Stimulated activated CD4-positive, alpha-beta T cell treated with anti-CD3 and anti-CD28 coated beads, Interleukin-1b, Interleukin-23, amount 100 ng/mL, for 4 hours (primary cell): Measurements from ENCODE around the gene CDYL.
"Not testable (repeated sequence)": the region's sequence is repeated elsewhere in the genome, so short reads cannot be mapped to it uniquely, and the experiment has no call there.

Experiments
- DNase-seq, 2 donors: peaks; one replicate each; pipeline ENCODE4 v3.0.0-alpha.2; 2020; ENCODE audit warnings: low read depth in 2 of 2

The CDYL gene

DNA sequence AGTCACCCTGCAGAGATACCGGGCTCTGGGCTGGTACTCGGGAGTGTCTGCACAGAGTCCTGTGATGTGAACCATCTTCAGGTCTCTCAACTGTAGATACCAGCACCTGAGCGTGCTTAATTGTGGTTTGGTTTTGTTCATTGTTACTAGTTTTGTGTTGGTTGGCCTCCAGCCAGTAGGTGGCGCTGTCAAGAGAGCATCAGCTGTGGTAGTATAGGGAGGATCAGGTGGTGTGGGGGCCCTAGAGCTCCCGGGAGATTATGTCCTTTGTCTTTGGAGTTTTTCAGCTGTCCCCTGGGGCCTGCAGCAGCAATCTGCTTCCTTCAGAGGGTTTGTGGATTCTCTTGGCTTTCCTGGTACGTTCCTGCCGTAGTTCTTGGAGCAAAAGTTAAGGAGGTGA lies 67.9 kb downstream of the CDYL start:
- DNase-seq = no peak

DNA sequence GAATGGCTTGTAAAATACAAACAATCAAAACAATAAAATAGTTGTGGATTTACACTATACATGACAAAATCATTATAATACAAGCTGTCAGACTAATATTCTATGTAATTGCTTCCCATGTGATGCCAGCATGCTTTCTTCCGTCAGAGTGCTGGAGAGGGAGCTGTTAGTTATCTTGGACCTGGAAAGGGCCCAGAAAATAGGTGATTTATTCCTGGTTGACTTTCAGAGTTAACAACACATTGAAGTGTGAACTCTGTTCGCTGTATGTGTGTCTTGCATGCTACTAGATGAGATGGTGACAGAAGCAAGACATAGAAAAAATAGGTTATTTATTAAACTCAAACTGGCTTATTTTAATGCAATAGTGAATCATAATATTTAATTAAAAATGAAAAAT lies 70.2 kb downstream of the CDYL start:
- no peak for DNase-seq

DNA sequence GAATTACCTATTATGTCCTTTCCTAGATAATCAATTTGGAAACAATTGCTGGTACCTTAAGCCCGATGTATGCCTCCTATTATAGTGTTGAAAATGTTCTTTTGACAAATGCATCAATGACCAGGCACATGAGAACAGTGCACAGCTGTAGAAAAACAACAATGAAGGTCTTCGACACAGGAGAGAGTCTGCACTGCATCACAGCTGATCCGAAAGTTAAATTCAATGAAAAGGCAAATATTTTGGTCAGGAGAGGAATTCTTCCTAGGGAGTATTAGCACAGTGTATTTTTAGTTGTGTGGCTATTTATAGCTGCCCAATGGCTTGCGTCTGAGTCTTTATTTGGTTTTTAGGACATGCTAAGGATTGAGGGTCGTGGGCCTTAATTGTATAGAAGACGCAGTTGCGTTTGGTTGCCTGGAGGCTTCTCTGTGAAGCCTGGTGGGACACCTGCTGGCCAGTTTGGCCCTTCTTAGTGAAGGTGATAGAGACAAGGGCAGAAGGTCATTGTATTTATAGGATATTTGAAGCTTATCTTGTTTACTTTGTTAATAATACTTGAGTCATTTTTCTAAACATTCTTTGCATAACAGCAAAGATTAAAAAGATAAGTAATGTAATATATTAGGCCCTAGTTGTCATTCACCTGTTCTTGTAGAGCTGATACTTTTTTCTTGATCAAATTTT lies 72.3 kb downstream of the CDYL start:
- no peak for DNase-seq

DNA sequence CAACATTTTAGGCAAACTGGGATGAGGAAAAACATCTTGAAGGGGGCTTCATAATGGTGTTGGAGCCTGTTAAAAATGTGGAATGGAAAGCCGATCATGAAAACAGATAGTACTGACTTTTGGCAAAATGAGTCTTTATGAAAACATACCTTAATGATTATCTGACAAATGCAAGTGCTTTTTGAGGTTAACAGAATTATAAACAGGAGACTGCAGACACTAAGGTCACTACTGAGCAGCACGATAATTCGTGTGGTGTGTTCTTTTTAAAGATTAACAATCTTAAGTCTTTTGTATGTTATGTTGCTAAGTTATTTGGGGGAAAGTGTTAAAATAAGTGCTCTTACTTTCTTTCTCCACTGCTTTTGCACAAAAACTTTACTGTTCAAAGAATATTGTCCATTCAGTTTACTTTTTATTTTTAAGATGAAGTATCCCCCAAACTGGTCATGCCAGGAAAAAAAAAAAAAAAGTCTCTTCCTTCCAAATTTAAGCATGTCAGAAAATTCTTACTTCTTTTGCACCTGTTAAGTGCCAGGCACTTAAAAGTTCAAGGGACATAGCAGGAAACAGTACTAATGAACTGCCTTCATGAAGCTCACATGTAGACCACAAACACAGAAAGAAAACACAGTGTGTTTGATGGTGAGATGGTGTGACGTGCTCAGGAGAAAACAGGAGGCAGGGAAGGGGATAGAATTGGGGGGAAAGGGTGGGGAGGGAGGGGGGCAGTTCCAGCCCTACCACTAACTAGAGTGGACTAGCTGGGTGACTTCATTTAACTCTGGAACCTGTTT lies 73.2 kb downstream of the CDYL start:
- DNase-seq = no peak

DNA sequence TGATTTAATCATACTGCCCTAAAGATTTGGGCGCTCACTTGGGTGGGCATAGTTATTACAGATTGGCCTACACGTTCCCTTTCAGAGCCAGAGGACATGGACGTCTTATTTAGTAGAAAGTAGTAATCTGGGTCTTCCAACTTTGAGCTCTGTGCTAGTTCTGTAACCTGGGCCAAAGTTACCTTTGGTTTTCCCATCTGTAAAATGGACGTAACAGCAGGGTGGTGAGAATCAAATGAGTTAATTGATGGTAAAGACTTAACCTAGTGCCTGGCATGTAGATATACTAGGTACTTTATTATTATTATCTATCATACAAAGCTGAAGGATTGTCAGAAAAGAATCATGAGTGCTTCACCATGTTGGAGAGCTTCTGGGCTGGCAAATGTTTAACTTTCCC lies 74.8 kb downstream of the CDYL start:
- DNase-seq = no peak

DNA sequence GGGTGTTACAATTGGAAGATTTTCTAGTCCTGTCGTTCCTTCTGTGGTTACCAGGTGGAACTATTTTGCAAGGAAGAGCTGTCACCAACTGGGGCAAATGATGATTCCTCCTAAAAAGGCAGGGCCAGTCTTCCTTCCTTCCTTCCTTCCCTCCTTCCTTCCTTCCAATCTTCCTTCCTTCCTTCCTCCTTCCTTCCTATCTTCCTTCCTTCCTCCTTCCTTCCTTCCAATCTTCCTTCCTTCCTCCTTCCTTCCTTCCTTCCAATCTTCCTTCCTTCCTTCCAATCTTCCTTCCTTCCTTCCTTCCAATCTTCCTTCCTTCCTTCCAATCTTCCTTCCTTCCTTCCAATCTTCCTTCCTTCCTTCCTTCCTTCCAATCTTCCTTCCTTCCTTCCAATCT lies 76.0 kb downstream of the CDYL start:
- DNase-seq = not testable (repeated sequence)

DNA sequence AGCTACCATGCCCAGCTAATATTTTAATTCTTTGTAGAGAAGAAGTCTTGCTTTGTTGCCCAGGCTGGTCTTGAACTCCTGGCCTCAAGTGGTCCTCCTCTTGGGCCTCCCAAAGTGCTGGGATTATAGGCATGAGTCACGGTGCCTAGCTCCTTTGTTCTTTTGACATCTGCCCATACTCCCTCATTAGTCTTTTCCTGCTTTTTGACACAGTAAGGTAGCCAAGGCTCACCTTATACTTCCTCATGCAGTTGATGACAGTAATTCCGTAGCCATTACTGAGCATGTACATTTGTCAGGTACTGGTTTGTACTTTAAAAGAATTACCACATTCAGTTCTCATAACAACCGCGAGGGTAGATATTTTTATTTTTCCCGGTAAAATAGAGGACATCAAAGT lies 76.7 kb downstream of the CDYL start:
- no peak for DNase-seq

DNA sequence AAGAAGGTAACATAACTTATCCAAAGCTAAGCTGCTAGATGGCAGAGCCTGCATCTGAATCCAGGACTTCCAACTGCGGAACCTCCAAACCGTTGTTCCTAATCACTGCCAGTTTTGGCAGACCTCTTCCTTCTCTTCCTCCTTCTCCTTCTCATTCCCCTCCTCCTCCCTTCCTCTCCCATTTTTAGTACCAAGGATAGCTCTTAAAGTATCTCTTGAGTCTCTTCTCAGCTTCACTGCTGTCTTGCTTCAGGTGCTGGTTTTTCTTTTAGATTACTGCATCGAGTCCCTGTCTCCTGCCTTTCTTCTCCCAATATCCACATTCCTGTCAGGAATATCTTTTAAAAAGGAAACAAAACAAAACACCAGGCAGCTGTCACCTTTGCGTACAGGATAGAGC lies 77.1 kb downstream of the CDYL start:
- DNase-seq = no peak

DNA sequence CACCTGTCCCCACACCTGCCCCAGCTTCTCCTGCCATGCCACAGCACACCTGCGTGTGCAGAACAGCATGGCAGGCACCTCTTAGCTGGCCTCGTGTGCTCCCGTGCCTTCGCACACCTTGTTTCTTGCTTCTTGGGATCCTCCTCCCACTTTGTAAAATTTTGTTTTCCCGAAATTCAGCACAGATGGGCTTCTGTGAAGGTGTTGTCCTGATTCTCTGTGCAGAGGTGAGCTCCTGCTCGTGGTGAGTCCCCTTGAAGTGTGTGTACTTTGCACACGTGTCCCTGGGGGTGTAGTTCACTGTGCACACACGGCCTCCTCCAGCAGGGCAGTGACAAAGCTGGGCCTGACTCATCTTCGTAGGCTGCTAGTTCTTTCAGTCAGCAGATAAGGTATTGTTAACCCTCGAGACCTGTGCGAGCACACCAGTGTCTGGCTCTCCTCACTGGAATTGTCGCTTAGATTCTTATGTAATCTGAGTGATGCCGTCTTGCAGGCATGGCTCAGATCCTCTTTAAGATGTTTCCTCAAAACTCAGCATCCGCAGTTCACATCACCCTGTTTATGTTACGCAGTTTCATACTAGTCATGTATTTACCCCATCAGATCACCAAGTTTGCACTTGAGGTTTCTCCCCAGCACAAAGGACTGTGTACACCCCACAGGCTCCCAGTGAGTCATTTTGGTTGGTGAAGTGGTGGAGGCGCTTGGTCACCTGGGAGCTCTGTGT lies 77.7 kb downstream of the CDYL start:
- no peak for DNase-seq

DNA sequence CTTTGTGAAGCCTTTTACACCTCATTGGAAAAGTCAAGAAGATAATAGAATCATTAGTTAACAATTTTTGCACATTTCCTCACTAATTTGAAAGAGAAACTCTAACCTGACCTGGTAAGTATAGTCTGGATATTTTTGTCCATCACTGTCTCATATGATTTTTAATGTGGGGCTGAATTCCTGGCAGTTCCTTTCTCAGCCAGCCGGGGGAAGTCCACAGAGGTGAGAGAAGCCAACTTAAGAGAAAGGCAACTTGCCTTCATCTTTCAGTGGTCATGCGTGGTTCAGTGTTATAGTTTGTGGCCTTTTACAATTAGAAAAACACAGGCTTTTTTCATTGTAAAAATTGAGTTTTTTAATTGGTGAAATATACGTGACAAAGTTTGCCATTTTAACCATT lies 80.6 kb downstream of the CDYL start:
- DNase-seq = no peak

DNA sequence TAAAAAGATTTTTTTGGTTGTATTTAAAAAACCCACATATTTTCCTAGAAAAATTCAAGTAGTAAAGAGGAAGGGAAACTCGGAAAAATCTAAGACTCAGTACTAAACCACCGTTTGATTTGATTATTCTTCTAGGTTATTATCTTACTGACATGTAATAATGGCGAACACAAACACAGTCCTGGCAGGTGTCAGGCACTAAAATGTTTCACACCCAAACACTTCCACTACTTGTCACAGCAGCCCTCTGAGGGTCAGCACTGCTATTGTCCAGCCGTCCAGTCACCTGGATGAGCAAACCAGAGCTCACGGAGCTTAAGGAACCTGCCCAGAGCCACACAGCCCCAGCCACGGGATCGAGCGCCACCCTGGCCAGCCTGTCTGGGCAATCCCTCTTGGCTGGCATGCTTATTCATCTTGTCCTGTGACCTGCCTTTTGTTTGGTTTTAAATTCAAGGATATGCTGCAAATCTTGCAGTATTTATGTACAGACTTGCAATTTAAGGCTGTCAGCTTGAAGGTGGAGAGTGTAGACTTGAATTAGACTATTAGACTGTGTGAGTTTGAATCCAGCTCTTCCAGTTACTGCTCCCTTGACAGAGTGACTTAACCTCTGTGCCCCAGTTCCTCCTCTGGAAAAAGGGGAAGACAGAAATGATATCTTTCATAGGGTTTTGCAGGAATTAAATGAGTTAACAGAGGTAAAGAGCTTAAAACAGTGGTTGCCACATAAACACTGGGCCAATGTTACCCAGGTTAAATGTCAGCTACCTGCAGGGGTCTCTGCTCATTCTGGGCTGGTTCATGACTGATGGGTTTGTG lies 82.2 kb downstream of the CDYL start:
- DNase-seq = no peak

DNA sequence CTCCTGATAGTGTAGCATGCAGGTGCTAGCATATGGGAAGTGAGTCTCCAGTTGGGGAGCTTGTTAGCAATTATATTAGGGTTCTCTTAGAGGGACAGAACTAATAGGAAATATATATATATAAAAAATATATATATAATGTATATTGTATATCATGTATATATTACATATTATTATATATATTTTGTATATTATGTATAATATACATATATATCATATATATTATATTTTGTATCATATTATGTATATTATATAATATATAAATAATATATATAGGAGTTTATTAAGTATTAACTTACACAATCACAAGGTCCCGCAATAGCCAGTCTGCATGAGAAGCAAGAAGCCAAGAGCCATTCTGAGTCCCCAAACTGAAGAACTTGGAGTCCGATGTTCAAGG lies 84.2 kb downstream of the CDYL start:
- DNase-seq = no peak

DNA sequence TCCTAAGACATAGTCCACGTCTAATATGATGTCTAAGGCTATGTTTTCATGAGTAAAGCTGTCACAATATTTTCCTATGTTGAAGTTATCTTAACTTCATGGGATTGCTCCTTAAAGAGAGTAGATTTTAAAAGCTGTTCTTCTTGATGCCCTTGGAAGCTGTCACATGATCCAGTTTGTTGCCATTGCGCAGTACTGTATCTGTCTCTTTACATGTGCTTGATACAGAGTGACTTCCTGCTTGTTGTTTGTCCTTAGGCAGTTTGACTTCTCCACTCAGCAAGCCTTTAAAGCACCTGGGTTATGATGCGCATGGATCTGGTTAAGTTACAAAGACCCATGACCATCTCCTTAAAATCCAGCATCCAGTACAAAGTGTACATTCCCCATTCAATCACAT lies 85.4 kb downstream of the CDYL start:
- DNase-seq = no peak

DNA sequence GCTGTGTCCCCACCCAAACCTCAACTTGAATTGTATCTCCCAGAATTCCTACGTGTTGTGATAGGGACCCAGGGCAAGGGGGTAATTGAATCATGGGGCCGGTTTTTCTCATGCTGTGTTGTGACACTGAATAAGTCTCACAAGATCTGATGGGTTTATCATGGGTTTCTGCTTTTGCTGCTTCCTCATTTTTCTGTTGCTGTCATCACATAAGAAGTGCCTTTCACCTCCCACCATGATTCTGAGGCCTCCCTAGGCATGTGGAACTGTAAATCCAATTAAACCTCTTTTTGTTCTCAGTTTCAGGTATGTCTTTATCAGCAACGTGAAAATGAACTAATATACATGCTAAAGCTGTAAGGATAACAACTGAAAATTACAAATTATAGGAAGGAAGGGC lies 88.3 kb downstream of the CDYL start:
- DNase-seq = no peak

DNA sequence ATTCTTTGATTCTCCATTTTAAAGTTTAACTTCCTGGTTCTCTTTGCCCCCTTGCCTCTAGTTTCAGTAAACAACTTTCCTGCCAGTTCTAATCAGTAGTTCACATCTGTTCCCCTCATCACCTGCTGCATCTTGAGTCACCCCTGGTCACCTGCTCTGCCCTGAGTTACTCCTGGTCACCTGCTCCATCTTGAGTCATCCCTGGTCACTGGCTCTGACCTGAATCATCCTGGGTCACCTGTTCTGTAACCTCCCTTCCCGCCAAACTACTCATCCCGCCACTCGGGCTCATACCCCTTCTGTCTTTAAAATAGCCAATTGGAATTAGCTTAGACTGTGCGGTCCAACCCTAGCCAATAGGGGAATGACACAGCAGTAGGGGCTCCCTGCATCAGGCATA lies 88.8 kb downstream of the CDYL start:
- DNase-seq = not testable (repeated sequence)

DNA sequence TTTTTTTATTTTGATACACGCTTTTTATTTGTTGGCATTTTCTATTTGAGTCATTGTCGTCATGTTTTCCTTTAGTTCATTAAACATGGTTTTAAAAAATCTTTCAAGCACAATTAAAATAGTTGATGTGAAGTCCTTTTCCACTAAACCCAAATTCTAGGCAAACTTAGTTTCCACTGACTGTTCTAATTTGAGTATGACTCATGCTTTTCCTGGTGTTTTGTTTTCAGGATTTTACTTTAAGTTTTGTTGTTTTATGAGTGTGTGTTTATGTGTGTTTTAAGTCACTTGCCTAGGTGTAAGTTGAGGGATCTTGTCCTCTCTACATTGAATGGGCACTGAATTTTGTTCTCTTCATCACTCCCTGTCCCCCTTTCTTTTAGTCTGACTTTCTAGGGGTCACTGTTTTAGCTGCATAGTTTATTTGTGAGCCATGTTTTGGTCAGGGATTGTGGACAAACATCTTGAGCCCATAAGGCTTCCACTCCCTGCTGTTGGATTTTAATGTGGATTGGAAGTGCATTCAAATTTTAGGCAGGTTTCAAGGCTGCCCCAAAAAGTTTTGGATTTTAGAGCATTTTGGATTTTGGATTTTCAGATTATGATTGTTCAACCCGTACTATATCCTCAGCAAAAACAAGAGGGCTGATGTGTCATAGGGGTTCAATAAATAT lies 94.8 kb downstream of the CDYL start:
- no peak for DNase-seq

DNA sequence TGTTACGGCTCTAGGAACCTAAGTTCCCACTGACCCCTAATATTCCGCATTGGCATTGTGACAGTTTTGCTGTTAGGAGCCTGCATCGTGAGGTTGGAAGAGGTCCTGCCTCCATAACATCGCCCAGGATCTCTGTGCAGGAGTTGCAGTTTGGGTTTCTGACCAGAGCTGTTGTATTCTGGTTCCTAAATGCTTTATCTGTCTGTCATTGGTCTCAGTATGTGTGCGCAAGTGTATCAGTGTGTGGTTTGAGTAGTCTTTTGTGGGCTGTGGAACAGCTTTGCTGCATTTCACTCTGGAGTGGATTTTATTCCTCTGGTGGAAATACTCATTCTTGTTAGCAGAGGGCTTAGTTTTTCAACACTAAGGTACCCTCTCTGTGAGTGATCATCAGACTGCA lies 95.6 kb downstream of the CDYL start:
- DNase-seq = no peak

DNA sequence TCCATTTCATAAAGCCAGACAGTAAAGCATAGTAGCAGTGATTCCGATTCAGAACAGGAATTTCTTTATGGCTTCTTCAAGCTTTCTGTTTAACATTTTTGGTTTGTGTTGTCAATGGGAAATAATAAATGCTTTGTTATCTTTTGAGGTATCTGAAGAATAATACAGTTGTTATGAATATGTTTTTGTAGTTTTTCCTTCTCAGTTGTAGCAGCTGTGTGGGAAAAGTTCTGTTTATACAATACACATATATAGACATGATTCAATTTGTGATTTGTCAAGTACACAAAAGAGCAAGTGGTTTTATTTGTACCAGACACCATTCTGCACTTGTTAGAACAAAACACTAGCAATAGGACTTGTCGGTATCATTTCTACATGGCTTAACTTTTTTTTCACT lies 96.6 kb downstream of the CDYL start:
- DNase-seq = no peak

DNA sequence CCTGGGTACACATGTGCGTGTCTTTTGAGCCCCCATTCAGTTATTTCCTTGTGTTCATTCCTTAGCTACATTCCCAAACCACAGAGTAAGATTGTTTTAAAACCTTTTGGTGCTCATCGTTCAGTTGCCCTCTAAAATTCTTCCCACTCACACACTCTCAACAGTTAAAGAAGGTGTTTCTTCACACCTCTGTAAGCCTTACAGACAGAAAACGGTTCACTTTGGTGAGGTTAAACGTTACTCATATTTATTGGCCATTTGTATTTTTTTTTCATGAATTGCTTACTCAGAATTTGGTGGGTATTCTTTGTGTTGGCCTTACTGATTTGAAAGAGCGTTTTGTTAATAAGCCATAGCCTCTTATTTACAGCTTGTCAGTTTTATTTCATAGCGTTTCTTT lies 97.7 kb downstream of the CDYL start:
- no peak for DNase-seq

DNA sequence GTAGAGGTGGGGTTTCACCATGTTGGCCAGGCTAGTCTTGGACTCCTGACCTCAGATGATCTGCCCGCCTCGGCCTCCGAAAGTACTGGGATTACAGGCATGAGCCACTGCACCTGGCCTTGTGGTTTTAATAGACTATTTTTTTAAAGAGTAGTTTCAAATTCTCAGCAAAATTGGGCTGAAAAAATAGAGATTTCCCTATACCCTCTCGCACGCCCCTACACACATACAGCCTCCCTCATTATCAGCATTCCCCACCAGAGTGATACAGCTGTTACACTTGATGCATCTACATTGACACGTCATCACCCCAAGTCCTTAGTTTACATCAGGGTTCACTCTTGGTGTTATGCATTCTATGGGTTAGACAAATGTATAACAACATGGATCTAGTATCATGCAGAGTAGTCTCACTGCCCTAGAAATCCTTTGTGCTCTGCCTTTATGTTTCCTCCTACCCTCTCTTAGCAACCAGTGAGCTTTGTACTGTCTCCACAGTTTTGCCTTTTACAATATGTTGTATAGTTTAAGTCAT lies 103.6 kb downstream of the CDYL start:
- no peak for DNase-seq

DNA sequence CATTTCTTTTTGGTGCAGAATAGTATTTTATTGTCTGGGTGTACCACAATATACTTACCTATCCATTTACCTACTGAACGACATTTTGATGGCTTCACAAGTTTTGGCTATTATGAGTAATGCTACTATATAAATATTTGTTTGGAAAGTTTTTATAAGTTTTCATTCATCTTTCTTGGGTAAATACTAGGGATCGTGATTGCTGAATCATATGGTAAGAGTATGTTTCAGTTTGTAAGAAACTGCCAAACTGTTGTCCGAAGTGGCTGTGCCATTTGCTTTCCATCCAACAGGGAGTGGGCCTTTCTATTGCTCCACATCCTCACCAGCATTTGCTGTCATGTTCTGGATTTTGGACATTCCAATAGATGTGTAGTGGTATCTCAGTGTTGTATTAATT lies 104.2 kb downstream of the CDYL start:
- DNase-seq = no peak
